ENCODE measurements around the gene MAP6.

DNA sequence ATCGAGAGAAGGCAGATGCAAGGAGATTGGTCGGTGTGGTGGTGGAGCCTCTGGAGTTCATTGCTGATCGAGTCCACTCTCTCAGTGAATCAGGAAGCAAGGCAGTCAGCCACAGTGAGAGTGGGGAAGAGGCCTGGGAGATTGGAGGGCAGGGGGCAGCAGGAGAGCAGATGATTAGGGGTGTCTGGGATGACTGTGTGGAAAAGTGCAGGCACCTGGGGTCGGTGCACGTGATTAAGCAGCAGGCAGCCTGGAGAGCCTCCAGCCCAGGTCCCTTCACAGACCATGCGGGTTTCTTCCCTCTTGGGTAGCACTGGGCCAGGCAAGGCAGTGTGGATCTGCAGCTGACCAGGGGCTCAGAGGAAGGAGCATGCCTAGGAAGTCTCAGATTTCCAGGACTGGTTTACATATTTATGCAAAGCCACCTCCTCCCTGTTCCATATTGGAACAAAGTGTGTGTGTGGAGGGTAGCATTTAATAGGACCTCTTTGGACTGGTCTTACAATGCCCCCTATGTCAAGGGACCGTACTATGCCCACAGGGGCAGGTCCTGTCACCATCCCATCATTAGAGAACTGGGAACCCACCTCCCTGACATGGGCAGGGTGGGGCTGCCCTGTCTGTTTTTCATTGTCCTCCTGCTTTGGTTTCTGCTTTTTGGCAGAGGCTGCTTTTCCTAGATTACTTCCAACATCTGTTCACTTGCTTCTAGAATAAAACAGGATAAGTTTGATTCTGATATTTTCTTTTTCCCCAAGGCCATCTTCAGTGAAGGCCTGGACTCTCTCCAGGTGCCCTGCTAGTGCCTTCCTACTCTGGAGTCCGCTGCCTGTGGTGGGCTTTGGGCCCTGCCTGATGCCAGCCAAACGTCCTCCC lies 129.1 kb downstream of the MAP6 start:
- TF ChIP-seq, protein P1, sequence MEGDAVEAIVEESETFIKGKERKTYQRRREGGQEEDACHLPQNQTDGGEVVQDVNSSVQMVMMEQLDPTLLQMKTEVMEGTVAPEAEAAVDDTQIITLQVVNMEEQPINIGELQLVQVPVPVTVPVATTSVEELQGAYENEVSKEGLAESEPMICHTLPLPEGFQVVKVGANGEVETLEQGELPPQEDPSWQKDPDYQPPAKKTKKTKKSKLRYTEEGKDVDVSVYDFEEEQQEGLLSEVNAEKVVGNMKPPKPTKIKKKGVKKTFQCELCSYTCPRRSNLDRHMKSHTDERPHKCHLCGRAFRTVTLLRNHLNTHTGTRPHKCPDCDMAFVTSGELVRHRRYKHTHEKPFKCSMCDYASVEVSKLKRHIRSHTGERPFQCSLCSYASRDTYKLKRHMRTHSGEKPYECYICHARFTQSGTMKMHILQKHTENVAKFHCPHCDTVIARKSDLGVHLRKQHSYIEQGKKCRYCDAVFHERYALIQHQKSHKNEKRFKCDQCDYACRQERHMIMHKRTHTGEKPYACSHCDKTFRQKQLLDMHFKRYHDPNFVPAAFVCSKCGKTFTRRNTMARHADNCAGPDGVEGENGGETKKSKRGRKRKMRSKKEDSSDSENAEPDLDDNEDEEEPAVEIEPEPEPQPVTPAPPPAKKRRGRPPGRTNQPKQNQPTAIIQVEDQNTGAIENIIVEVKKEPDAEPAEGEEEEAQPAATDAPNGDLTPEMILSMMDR (IDR thresholded peaks at IDR 0.05 in 4 of 5, conservative IDR thresholded peaks at IDR 0.05 in 1 of 5) = no peak
- no peak for TF ChIP-seq POLR2A (IDR thresholded peaks at IDR 0.05)
